KOPT-K1 (cell line): ENCODE measurements around the gene MIA.
"Not testable (repeated sequence)": the region's sequence is repeated elsewhere in the genome, so short reads cannot be mapped to it uniquely, and the experiment has no call there.

Source experiments
- H3K27ac ChIP-seq: fragments of 200-600 bp; sonication (generic); 2 replicates; pipeline ENCODE4 v1.5.1; 2016; ENCODE audit warnings: antibody characterized with exemption, mild to moderate bottlenecking, low read depth, low read length; ENCODE audit not compliant: poor library complexity, severe bottlenecking
- H3K36me3 ChIP-seq: fragments of 200-600 bp; sonication (generic); 2 replicates; pipeline ENCODE4 v1.5.1; 2017; ENCODE audit warnings: antibody characterized with exemption, mild to moderate bottlenecking, low read length, moderate library complexity; ENCODE audit not compliant: insufficient read depth
- H3K9me3 ChIP-seq: fragments of 200-600 bp; sonication (generic); 2 replicates; pipeline ENCODE4 v1.5.1; 2017; ENCODE audit warnings: antibody characterized with exemption, low read length, mild to moderate bottlenecking; ENCODE audit not compliant: insufficient read depth, poor library complexity, severe bottlenecking

MIA gene

DNA sequence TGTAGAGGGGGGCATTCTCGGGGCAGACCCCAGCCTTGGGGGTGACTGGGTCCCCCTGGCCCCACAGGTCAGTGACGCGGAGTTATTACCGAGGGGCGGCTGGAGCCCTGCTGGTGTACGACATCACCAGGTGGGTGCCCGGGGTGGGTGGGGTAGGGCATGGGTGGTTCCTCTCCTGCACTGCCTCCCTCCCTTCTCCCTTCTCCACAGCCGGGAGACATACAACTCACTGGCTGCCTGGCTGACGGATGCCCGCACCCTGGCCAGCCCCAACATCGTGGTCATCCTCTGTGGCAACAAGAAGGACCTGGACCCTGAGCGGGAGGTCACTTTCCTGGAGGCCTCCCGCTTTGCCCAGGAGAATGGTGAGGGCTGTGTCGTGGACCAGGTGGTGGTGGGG lies 8.4 kb downstream of the MIA start:
- Histone ChIP-seq H3K9me3 (no peaks in the 10 kb centered on the region), H3K27ac (no peak overlapping the region), H3K36me3 (peaks cover 6% of the 10 kb centered on the region; the same call in 1 of the 2 replicates)

DNA sequence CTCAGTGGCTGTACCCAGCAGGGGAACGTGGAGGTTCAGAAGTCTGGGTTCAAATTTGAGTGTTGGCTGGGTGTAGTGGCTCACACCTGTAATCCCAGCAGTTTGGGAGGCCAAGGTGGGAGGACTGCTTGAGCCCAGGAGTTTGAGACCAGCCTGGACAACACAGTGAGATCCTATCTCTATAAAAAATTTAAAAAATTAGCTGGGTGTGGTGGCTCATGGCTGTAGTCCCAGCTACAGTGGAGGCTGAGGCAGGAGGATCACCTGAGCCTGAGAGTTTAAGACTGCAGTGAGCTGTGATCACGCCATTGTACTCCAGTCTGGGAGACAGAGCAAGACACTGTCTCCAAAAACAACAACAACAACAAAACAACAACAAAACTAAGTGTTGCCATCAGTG lies 8.8 kb downstream of the MIA start:
- not testable (repeated sequence) for H3K36me3 ChIP-seq, H3K9me3 ChIP-seq, H3K27ac ChIP-seq

- H3K27ac ChIP-seq = no peak overlapping the region
- peaks cover 6% of the 10 kb centered on the region; the same call in 1 of the 2 replicates for H3K36me3 ChIP-seq
- no peaks in the 10 kb centered on the region for H3K9me3 ChIP-seq
These were observed 10.2 kb downstream of the MIA start for GRCh38 chr19:40785526-40785925.

DNA sequence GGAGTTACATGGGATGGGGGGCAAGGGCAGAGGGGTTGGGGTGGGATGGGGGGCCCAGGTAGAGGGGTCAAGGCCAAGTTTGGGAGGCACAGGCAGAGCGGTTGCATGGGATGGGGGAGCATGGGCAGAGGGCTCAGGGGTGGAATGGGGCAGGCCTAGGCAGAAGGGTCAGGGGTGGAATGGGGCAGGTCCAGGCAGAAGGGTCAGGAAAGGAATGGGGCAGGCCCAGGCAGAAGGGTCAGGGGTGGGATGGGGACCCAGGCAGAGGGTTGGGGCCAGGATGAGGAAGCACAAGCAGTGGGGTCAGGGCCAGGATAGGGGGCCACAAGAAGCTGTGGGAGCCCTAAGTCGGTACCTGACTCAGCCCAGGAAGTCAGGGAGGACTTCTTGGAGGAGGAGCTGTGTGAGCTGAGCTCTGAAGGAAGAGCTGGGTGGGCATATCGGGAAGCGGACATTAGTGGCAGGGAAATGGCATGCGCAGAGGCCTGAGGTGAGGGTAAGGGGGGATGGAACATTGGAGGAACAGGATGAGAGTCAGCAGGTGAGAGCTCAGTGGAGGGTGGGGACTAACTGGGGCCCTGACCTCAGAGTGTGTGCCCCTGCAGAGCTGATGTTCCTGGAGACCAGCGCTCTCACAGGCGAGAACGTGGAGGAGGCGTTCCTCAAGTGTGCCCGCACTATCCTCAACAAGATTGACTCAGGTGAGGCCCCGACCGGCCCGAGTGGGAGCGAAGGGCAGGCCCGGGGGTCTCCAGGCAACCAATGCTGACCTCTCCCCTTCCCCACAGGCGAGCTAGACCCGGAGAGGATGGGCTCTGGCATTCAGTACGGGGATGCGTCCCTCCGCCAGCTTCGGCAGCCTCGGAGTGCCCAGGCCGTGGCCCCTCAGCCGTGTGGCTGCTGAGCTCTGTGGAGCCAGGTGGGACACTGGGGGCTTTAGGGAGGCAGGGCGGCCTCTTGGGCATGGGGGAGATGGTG lies 11.0 kb downstream of the MIA start:
- Histone ChIP-seq H3K36me3 (peaks cover 8% of the 10 kb centered on the region; the same call in 1 of the 2 replicates), H3K27ac (no peak overlapping the region), H3K9me3 (no peaks in the 10 kb centered on the region)

DNA sequence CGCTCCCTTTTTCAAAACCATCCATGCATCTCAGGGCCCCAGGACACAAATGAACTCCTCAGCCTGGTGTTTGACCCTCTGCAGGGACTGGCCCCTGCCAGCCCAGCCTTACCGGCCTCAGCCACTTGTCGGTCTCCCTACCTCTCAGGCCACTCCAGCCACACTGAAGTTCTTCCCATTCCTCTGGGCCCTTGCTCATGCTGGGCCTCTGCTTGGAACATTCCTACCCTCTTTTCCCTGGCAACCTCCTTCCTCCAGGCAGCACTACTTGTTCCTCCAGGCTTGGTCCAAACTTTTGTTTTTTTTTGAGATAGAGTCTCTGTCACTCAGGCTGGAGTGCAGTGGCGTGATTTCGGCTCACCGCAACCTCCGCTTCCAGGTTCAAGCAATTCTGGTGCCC lies 16.0 kb downstream of the MIA start:
- peaks cover 8% of the 10 kb centered on the region; the same call in 1 of the 2 replicates for H3K36me3 ChIP-seq
- H3K27ac ChIP-seq = no peak overlapping the region
- H3K9me3 ChIP-seq = no peaks in the 10 kb centered on the region

- Histone ChIP-seq H3K9me3 (no peaks in the 10 kb centered on the region), H3K36me3 (peaks cover 8% of the 10 kb centered on the region; the same call in 1 of the 2 replicates), H3K27ac (no peak overlapping the region)
These were observed 16.7 kb downstream of the MIA start for GRCh38 chr19:40791996-40792395.

- peak overlapping the region; percentile 86 for H3K27ac ChIP-seq
- no peaks in the 10 kb centered on the region for H3K9me3 ChIP-seq
- peaks cover 17% of the 10 kb centered on the region for H3K36me3 ChIP-seq
These were observed 22.0 kb downstream of the MIA start for GRCh38 chr19:40797166-40797962.

- Histone ChIP-seq H3K36me3 (peaks cover 25% of the 10 kb centered on the region), H3K9me3 (no peaks in the 10 kb centered on the region), H3K27ac (peak overlapping the region; percentile 86)
These were observed 22.8 kb downstream of the MIA start for GRCh38 chr19:40797963-40798682.

GRCh38 chr19:40798683-40799557 lies 23.6 kb downstream of the MIA start, which contains the start of gene EGLN2:
Gene EGLN2 (plus strand): TSS chr19:40799191. CDS start chr19:40800573, 1,382 bp downstream.
- H3K9me3 ChIP-seq = no peaks in the 10 kb centered on the region
- peak within 1 kb of the TSS; percentile 86 for H3K27ac ChIP-seq
- peaks cover 33% of the 10 kb centered on the region for H3K36me3 ChIP-seq

DNA sequence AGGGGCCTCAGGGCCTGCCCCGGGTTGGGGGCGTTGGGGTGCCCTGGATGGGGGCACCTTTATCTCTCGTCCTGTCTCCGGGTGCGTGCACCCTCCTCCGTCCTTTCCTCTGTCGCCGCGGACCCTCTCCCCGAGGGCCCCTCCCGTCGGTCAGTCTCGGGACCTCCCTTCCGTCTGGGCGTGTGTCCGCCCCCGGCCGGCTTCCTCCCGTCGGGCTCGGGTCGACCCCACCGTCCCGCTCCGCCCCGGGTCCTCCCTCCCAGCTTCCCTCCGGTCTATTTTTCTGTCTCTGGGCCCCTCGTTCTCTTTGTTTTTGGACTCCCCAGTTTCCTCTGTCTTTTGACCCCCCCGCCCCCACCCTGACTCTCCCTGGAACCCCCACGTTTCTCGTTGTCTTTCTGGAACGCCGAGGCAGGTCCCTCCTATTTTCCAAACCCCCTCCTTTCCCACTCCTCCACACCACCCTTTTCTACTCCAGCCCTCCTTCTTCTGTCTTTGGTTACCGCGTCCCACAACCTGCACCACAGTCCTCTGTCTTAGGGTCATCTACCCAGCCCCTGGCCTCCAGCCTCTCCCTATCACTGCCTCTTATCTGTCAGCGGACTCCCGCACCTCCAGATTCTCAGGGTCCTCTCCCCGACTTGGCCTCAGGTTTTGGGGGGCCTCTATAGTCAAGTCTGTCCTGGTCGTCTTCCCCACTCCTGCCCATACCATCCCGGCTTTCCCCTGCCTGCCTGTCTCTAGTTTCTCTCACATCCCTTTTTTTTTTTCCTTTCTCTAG lies 24.4 kb downstream of the MIA start:
- Histone ChIP-seq H3K9me3 (no peaks in the 10 kb centered on the region), H3K36me3 (peaks cover 41% of the 10 kb centered on the region), H3K27ac (peak overlapping the region; percentile 86)

- Histone ChIP-seq H3K9me3 (no peaks in the 10 kb centered on the region), H3K27ac (peak overlapping the region; percentile 86), H3K36me3 (peaks cover 48% of the 10 kb centered on the region)
These were observed 25.1 kb downstream of the MIA start for GRCh38 chr19:40800339-40800996.

GRCh38 chr19:40800997-40801377 lies 25.7 kb downstream of the MIA start:
- Histone ChIP-seq H3K36me3 (peaks cover 53% of the 10 kb centered on the region), H3K27ac (peak overlapping the region; percentile 86), H3K9me3 (no peaks in the 10 kb centered on the region)
